ENCODE measurements around the gene HTR3B. TPM values are rescaled to one million over a fixed set of nuclear protein-coding genes. Genes with fewer than 3 reads are reported as not detected.

The HTR3B gene
- total and polyA plus RNA-seq, 2 donors (not counting 1 experiment from before 2014, with no cell fraction given) = not detected

DNA sequence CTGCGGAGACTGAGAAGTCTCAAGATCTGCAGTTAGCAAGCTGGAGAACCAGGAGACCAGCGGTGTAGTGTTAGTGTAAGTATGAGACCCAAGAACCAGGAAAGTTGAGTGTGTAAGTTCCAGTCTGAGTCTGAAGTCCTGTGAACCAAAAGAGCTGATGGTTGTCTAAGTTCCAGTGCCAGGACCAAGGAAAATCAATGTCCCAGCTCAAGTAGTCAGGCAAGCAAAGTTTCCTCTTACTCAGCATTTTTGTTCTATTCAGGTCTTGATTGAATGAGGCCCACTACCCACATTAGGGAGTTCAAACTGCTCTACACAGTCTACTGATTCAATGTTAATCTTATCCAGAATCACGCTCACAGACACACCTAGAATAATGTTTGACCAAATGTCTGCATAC is 40.2 kb upstream of the HTR3B start:
- H2AFZ ChIP-seq (ENCODE audit: insufficient read depth, low read depth, low read length, poor library complexity, severe bottlenecking) = no peak overlapping the region
- H4K20me1 ChIP-seq (ENCODE audit: control insufficient read depth, insufficient read depth, low read length, poor library complexity, severe bottlenecking) = peaks cover 53% of the 10 kb centered on the region
- intact Hi-C loops (cut with micrococcal nuclease) = no loop called here
- WGBS (ENCODE audit: insufficient coverage) = 100% methylated on average over 2 of the region's 3 CpGs
- Mint-ChIP-seq H3K4me1 (peaks cover 39% of the 10 kb centered on the region), H3K9me3 (ENCODE audit: insufficient read depth) (no peaks in the 10 kb centered on the region), H3K4me3 (no peak overlapping the region), H3K27ac (no peak overlapping the region), H3K27me3 (no peaks in the 10 kb centered on the region)
- H3K79me2 ChIP-seq (ENCODE audit: control insufficient read depth, insufficient read depth, low read length) = peaks cover 97% of the 10 kb centered on the region
- H3K4me2 ChIP-seq (replicated peaks; ENCODE audit: low read depth, low read length, poor library complexity, severe bottlenecking) = no peak overlapping the region
- ChIA-PET POLR2A (interaction anchor here (0.6 kb wide), 1 partner anchor 112 kb away, joined by 4 read pairs; no protein-coding TSS in a partner anchor), CTCF (interaction anchor here (1.0 kb wide), 1 partner anchor 20 kb away, joined by 6 read pairs; no protein-coding TSS in a partner anchor)
- no peak overlapping the region for H3K9ac ChIP-seq (ENCODE audit: low read length)
- no peak overlapping the region for H3K27ac ChIP-seq (ENCODE audit: low read length in 2 of 2)
- peaks cover 7 to 13% of the 10 kb centered on the region in 2 donors for H3K4me1 ChIP-seq (ENCODE audit: control insufficient read depth in 2 of 2, insufficient read depth in 2 of 2, low read length in 2 of 2)
- no peaks in the 10 kb centered on the region for H3K27me3 ChIP-seq (replicated peaks in 1 of 4; ENCODE audit: control extremely low read depth in 1 of 4, control insufficient read depth in 3 of 4, insufficient read depth in 4 of 4, low read length in 3 of 4)
- H3K4me3 ChIP-seq (ENCODE audit: control extremely low read depth in 1 of 5, extremely low read depth in 1 of 5, insufficient read depth in 1 of 5, low read depth in 2 of 5, low read length in 4 of 5) = no peak overlapping the region
- peaks cover 5 to 13% of the 10 kb centered on the region in 2 experiments for H3K36me3 ChIP-seq (replicated peaks in 1 of 2; ENCODE audit: control extremely low read depth in 1 of 2, control insufficient read depth in 1 of 2, extremely low read depth in 1 of 2, insufficient read depth in 2 of 2, low read length in 1 of 2)
- DNase-seq = no peak
- no peak for TF ChIP-seq EZH2 (IDR thresholded peaks at IDR 0.05; ENCODE audit: borderline replicate concordance, insufficient read depth, low read depth, low read length, poor library complexity, severe bottlenecking)
- TF ChIP-seq, protein P1, sequence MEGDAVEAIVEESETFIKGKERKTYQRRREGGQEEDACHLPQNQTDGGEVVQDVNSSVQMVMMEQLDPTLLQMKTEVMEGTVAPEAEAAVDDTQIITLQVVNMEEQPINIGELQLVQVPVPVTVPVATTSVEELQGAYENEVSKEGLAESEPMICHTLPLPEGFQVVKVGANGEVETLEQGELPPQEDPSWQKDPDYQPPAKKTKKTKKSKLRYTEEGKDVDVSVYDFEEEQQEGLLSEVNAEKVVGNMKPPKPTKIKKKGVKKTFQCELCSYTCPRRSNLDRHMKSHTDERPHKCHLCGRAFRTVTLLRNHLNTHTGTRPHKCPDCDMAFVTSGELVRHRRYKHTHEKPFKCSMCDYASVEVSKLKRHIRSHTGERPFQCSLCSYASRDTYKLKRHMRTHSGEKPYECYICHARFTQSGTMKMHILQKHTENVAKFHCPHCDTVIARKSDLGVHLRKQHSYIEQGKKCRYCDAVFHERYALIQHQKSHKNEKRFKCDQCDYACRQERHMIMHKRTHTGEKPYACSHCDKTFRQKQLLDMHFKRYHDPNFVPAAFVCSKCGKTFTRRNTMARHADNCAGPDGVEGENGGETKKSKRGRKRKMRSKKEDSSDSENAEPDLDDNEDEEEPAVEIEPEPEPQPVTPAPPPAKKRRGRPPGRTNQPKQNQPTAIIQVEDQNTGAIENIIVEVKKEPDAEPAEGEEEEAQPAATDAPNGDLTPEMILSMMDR (IDR thresholded peaks at IDR 0.05) = no peak
- H3K9me3 ChIP-seq (ENCODE audit: control extremely low read depth in 1 of 3, control insufficient read depth in 2 of 3, insufficient read depth in 1 of 3, low read length in 2 of 3) = no peaks in the 10 kb centered on the region
- ATAC-seq (ENCODE audit: low read depth) = no peak

DNA sequence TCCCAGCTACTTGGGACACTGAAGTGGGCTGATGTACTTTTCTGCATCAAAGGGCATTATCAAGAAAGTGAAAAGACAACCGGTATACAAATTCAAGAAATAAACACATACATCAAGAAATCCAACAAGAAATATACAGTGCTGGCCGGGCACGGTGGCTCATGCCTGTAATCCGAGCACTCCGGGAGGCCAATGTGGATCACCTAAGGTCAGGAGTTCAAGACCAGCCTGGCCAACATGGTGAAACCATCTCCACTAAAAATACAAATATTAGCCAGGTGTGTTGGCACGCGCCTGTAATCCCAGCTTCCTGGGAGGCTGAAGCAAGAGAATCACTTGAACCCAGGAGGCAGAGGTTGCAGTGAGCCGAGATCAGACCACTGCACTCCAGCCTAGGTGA is 38.7 kb upstream of the HTR3B start:
- no peak overlapping the region for H3K9ac ChIP-seq (ENCODE audit: low read length)
- no peak overlapping the region for H3K4me3 ChIP-seq (ENCODE audit: control extremely low read depth in 1 of 5, extremely low read depth in 1 of 5, insufficient read depth in 1 of 5, low read depth in 2 of 5, low read length in 4 of 5)
- peaks cover 97% of the 10 kb centered on the region for H3K79me2 ChIP-seq (ENCODE audit: control insufficient read depth, insufficient read depth, low read length)
- no peaks in the 10 kb centered on the region for H3K9me3 ChIP-seq (ENCODE audit: control extremely low read depth in 1 of 3, control insufficient read depth in 2 of 3, insufficient read depth in 1 of 3, low read length in 2 of 3)
- H3K27me3 Mint-ChIP-seq = no peaks in the 10 kb centered on the region
- H3K27ac Mint-ChIP-seq = no peak overlapping the region
- H3K27me3 ChIP-seq (replicated peaks in 1 of 4; ENCODE audit: control extremely low read depth in 1 of 4, control insufficient read depth in 3 of 4, insufficient read depth in 4 of 4, low read length in 3 of 4) = no peaks in the 10 kb centered on the region
- H3K4me2 ChIP-seq (replicated peaks; ENCODE audit: low read depth, low read length, poor library complexity, severe bottlenecking) = no peak overlapping the region
- POLR2A ChIA-PET = no interaction called here
- TF ChIP-seq, protein P1 (IDR thresholded peaks at IDR 0.05) = no peak
- no peak for TF ChIP-seq EZH2 (IDR thresholded peaks at IDR 0.05; ENCODE audit: borderline replicate concordance, insufficient read depth, low read depth, low read length, poor library complexity, severe bottlenecking)
- no peak overlapping the region for H3K4me3 Mint-ChIP-seq
- peaks cover 6 to 13% of the 10 kb centered on the region in 2 experiments for H3K36me3 ChIP-seq (replicated peaks in 1 of 2; ENCODE audit: control extremely low read depth in 1 of 2, control insufficient read depth in 1 of 2, extremely low read depth in 1 of 2, insufficient read depth in 2 of 2, low read length in 1 of 2)
- no peak overlapping the region for H2AFZ ChIP-seq (ENCODE audit: insufficient read depth, low read depth, low read length, poor library complexity, severe bottlenecking)
- H3K27ac ChIP-seq (ENCODE audit: low read length in 2 of 2) = no peak overlapping the region
- H4K20me1 ChIP-seq (ENCODE audit: control insufficient read depth, insufficient read depth, low read length, poor library complexity, severe bottlenecking) = peaks cover 53% of the 10 kb centered on the region
- H3K4me1 Mint-ChIP-seq = peaks cover 42% of the 10 kb centered on the region
- no peaks in the 10 kb centered on the region for H3K9me3 Mint-ChIP-seq (ENCODE audit: insufficient read depth)
- DNase-seq (no peak), ATAC-seq (ENCODE audit: low read depth) (no peak)
- peaks cover 6 to 8% of the 10 kb centered on the region in 2 donors for H3K4me1 ChIP-seq (ENCODE audit: control insufficient read depth in 2 of 2, insufficient read depth in 2 of 2, low read length in 2 of 2)
- CTCF ChIA-PET = no interaction called here
- intact Hi-C loops (cut with micrococcal nuclease) = no loop called here
- WGBS (ENCODE audit: insufficient coverage) = 99% methylated on average over 7 of the region's 8 CpGs

All from B cell (primary cell).